T47D (cell line): ENCODE results near the gene CSPG5.

Experiments used
- DNase-seq, 2 experiments: peaks; one replicate each; pipeline versions ENCODE4 v3.0.0 to v3.0.0-alpha.2; 2011 to 2012; ENCODE audit warnings: low read depth in 1 of 2, low spot score in 1 of 2
- JUND ChIP-seq: IDR thresholded peaks from 2 replicates; pipeline ENCODE4 v1.6.1; 2012; ENCODE audit warnings: low read depth
- in situ Hi-C: cut with HindIII; loops from 2 replicates; pipeline ENCODE4 v1.10.0; 2016; ENCODE audit warnings: low sequenced_read_pairs, low pct_unique_long_range_greater_than_20kb

CSPG5 gene

GRCh38 chr3:47605652-47606051, 27.0 kb upstream of the CSPG5 start:
- DNase-seq = no peak
- TF ChIP-seq JUND = no peak
- in situ Hi-C loops = no loop called here

GRCh38 chr3:47604145-47604544, 25.5 kb upstream of the CSPG5 start:
- in situ Hi-C loops = no loop called here
- no peak for DNase-seq
- no peak for TF ChIP-seq JUND

GRCh38 chr3:47603332-47603731, 24.7 kb upstream of the CSPG5 start:
- no peak for TF ChIP-seq JUND
- in situ Hi-C loops = no loop called here

GRCh38 chr3:47601281-47601680, 22.6 kb upstream of the CSPG5 start:
- TF ChIP-seq JUND = no peak
- in situ Hi-C loops = no loop called here
- DNase-seq = no peak

More at GRCh38 chr3:47603332-47603731, 24.7 kb upstream of the CSPG5 start:
- no peak for DNase-seq

- no peak for TF ChIP-seq JUND
- in situ Hi-C loops = no loop called here
- DNase-seq = no peak
These were observed 16.1 kb upstream of the CSPG5 start for GRCh38 chr3:47594792-47595191.

- no peak for DNase-seq
- in situ Hi-C loops = no loop called here
- TF ChIP-seq JUND = no peak
These were observed 13.6 kb upstream of the CSPG5 start for GRCh38 chr3:47592066-47592795.

- no peak for DNase-seq
- in situ Hi-C loops = no loop called here
- no peak for TF ChIP-seq JUND
These were observed 11.6 kb upstream of the CSPG5 start for GRCh38 chr3:47590216-47590615.

- DNase-seq = no peak
- in situ Hi-C loops = no loop called here
- TF ChIP-seq JUND = no peak
These were observed 9.9 kb upstream of the CSPG5 start for GRCh38 chr3:47588587-47588986.

GRCh38 chr3:47588053-47588452, 9.4 kb upstream of the CSPG5 start:
- DNase-seq = no peak
- no peak for TF ChIP-seq JUND
- in situ Hi-C loops = no loop called here

- TF ChIP-seq JUND = no peak
- DNase-seq = no peak
- in situ Hi-C loops = no loop called here
These were observed 8.1 kb upstream of the CSPG5 start for GRCh38 chr3:47586746-47587145.

- no peak for DNase-seq
- in situ Hi-C loops = no loop called here
- no peak for TF ChIP-seq JUND
These were observed 4.8 kb upstream of the CSPG5 start for GRCh38 chr3:47583320-47584075.

- no peak for TF ChIP-seq JUND
- DNase-seq = no peak
- in situ Hi-C loops = no loop called here
These were observed 3.2 kb upstream of the CSPG5 start for GRCh38 chr3:47581835-47582234.

GRCh38 chr3:47581422-47581821, 2.8 kb upstream of the CSPG5 start:
- TF ChIP-seq JUND = no peak
- DNase-seq = no peak
- in situ Hi-C loops = no loop called here
